T-helper 2 cell (primary cell): ENCODE results near the gene NPC1.

Experiments used
- DNase-seq, 5 experiments: peaks; one replicate each; pipeline versions ENCODE4 v3.0.0 to v3.0.0-alpha.2; 2012 to 2022

The NPC1 gene

DNA sequence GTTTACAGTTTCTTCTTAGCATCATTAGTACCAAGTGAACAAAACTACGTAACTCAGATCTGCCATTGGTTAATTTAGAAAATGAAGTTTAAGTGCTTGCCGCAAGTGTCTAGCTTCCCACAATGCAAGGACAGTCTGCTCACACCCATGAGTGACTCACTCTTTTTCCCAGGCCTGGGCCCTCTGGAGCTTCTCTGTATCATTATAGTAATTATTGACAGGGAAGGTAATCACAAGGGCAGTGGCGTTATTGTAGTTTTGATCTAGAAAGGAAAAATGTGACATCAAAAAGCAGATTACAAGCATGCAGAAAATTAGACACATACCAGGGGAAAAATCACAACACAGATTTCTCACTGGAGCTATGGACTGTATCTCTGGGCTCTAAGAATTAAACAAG is 38.5 kb downstream of the NPC1 start:
- DNase-seq = no peak

- DNase-seq = no peak
These were observed 39.0 kb downstream of the NPC1 start for GRCh38 chr18:23547306-23547705.

DNA sequence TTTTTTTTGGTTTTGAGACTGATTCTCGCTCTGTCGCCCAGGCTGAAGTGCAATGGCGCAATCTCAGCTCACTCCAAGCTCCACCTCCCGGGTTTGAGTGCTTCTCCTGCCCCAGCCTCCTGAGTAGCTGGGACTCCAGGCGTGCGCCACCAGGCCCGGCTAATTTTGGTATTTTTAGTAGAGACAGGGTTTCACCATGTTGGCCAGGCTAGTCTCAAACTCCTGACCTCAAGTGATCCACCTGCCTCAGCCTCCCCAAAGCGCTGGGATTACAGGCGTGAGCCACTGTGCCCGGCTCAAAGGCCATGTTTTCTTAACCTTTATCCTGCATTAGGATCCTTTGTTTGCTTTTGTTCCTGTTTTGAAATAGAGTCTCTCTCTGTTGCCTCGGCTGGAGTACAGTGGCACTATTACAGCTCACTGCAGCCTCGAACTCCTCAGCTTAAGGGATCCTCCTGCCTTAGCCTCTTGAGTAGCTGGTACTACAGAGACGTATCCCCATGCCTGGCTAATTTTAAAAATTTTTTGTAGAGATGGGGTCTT is 41.0 kb downstream of the NPC1 start:
- no peak for DNase-seq

- no peak for DNase-seq
These were observed 43.8 kb downstream of the NPC1 start for GRCh38 chr18:23542461-23542860.

- DNase-seq = no peak
These were observed 44.8 kb downstream of the NPC1 start for GRCh38 chr18:23541349-23542093.

DNA sequence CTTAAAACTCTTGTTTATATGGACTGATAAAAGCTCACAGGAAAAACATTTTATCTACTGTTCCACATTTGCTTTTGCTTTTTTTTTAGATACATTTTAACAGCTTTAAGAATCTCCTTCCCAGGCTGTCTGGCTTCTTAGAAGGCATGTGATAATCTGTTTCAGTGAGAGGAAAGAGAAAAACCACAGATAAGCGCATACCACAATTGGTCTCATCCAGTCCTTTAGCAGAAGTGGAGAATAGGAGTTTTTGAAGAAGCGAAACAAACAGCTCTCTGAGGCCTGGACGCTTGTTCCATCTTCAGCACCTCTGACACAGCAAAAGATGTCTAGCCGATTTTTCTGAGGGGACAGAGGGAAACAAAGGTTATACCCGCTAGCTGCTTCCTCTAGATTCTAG is 45.4 kb downstream of the NPC1 start:
- peak in 2 of 5 experiments; percentile 35 to 85 for DNase-seq

DNA sequence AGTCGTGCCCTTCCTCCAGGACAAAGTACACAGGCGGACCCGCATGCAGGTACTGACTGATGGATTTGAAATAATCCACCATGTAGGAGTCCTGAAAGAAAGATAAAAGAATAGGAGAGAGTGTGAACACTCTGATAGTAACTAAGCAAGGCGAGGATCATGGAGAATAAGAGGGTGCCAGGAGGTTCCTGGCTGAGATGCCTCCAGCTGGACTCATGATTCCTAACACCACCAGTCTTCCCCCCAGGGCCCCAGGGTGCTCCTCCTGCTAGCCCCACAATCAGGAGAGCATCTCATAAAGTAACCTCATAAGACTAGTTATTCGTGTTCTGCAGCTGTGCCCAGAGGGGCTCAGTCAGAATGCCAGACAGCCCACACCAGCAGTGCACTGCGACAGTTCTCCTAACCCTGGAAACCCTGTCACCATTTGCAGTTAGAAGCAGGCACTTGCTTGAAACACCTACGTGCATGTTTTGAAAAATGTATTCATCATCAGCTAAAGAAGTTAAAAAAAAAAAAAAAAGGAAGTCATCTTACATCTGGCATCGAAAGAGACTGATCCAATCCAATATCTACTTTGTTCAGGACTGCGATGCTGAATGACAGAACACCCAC is 46.3 kb downstream of the NPC1 start:
- DNase-seq = no peak

- no peak for DNase-seq
These were observed 47.0 kb downstream of the NPC1 start for GRCh38 chr18:23539296-23539695.

- no peak for DNase-seq
These were observed 47.4 kb downstream of the NPC1 start for GRCh38 chr18:23538870-23539269.

- DNase-seq = no peak
These were observed 48.3 kb downstream of the NPC1 start for GRCh38 chr18:23538001-23538400.

- no peak for DNase-seq
These were observed 49.0 kb downstream of the NPC1 start for GRCh38 chr18:23537274-23537673.

DNA sequence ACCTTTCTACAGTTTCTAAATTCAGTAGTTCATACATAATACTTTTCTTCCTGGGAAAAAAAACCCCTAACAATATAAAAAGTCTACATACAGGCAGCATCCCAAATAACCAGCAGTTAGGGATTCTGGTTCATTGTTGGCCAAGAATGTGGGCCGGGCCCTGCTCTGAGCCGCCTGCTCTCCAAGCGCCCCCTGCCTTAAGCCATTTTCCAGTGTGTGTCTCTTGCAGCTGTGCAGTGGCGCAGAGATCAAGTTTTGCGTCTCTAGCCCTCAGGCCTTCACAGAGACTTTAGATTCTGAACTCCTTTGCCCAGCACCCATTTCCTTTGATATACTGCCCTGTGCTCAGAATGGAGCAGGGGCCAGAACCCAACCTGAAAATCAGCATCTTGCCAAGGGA is 50.1 kb downstream of the NPC1 start:
- DNase-seq = no peak

- no peak for DNase-seq
These were observed 52.0 kb downstream of the NPC1 start for GRCh38 chr18:23534276-23534675.

GRCh38 chr18:23532848-23533247 is 53.5 kb downstream of the NPC1 start:
- no peak for DNase-seq

DNA sequence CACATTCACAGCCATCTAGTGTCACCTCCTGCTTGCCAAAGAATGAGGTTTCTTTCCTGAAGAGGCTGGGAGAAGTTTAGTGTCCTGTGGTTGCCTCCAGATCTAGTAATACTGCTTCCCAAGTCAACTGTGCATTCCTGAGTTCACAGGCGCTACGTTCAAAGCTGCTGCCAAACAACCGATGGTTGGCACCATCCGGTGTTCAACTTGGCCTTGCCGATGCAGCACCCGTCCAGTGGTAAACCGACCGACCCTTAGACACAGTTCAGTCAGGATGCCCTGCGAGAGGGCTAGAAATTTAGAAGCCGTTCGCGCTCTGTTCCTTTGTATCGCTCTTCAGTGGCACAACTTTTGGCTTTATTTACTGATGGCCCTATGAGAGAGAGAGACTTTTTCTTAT is 54.4 kb downstream of the NPC1 start:
- DNase-seq = no peak

- DNase-seq = no peak
These were observed 56.1 kb downstream of the NPC1 start for GRCh38 chr18:23530195-23530594.

DNA sequence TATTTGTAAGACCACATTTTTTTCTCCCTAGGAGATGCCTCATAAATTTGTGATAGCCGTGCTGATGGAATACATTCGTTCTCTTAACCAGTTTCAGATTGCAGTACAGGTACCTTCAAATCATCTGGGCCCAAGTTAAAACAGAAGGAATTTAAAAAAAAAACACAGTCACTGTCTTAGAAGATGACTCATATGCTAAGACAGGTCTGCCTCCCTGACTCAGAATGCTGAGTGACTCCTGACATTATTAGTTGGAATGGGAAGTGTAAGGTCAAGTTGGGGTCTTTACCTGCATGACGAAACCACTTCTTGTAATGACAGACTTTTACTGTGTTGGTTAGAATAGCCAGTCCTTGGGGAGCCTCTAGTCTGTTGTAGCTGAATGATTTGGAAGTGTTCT is 56.7 kb downstream of the NPC1 start:
- no peak for DNase-seq

DNA sequence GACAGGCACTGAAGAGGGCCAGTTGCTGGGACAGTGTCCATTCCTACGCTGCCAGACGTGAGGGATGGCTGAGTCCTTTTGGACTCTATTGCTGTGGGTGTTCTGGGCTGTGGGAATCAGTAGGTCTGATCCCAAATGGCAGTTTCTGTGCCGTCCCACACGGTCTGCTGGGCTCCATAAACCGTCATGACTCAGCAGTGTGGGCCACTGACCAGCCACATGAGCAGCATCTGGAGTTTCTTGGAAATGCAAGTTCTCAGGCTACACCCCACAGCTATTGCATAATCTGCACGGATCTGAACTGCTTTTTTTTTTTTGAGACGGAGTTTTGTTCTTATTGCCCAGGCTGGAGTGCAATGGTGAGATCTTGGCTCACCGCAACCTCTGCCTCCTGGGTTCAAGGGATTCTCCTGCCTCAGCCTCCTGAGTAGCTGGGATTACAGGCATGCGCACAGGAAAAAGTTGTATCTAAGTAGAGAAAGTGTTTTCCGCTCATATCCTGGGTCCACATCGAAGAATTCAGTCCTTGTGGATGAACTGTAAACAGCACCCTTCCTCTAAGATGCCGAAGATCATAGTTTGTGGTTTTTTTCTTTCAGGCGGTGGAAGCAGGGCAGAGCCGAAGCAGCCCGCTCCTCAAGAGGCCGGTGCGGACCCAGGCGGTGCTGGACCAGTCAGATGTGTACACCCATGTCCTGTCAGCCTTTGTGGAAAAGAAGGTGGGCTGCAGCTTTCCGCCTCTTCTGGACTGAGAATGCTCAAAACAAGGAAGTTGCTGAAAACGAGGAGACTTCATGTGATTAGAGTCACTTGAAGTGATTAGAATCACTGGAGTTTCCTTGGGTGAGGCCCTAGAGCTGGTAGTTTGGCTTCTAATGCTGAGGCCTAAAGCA is 57.5 kb downstream of the NPC1 start:
- no peak for DNase-seq

DNA sequence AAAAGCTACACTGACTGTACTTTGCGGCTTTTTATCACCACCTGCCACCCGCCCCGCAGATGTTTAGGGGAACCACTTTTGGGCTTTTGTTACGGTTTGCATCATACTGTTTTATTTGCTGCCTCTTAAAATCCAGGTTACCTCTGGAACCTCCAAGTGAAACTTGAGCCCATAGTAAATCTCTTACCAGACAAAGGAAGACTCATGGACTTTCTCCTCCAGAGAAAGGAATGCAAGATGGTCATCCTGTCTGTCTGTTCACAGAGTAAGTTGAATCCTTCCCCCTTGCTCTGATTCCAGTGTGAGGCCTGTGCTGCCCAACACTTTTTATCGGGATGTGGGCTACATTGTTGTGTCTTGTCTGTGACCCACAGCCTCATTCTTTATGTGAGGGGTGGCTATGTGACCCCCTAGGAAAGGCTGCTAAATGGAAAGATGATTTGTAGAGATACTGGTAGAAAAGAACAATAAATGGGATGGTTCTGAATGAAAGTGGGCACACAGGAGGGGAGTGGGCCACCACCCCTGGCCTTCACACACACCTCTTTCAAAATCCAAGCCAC is 59.7 kb downstream of the NPC1 start:
- no peak for DNase-seq

DNA sequence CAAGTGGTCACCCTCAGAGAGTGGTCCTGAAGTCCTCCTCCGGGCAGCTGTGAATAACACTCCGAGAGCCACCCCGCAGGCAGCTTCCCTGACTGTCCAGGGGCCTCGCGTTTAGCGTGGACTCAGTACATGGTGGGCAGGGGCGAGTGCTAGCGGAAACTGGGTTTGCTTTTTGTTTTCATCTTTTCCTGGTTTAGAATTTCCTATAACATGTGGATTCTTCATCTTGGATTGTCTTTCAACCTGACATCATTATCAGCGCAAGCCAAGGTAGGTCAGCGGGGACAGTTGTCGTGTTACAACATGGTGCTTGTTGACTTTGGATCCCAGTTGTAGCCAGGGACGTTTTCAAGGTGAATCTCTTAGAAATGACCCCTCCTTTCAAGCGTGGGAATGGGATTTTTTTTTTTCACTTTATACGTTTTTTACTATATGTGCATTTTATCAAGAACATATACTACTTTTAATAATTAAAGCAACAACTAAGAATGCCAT is 62.0 kb downstream of the NPC1 start:
- DNase-seq = no peak

- DNase-seq = no peak
These were observed 62.7 kb downstream of the NPC1 start for GRCh38 chr18:23523429-23524212.

DNA sequence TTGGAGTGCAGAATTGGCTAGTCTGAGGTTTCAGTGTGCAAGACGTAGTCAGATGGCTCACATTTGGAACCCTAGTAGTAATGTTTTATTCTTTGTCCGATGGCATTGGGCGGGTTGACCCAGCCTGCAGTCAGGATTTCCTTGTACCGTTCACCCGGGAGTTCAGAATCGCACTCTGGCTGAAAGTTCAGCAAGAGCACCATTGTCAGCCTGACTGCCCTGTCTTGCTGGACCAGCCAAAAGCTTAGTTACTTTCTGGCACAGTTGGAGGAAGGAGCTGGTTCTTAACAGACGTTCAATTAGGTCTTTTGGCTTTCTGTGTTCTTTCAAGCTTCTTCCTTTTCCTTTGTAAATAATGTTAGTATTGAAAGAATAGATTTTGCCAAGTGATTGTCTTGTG is 64.4 kb downstream of the NPC1 start:
- no peak for DNase-seq
